Prostate gland (tissue), 1 donor: ENCODE measurements around the gene CCDC154.

Source experiments
- POLR2A ChIP-seq: fragments of 450-650 bp; IDR thresholded peaks from one replicate; pipeline ENCODE4 v1.6.1; 2016; ENCODE audit warnings: antibody characterized with exemption, mild to moderate bottlenecking
- POLR2AphosphoS5 ChIP-seq: sonication (generic); formaldehyde crosslinking; IDR thresholded peaks from one replicate; pipeline ENCODE4 v1.6.1; 2017; ENCODE audit warnings: antibody characterized with exemption

DNA sequence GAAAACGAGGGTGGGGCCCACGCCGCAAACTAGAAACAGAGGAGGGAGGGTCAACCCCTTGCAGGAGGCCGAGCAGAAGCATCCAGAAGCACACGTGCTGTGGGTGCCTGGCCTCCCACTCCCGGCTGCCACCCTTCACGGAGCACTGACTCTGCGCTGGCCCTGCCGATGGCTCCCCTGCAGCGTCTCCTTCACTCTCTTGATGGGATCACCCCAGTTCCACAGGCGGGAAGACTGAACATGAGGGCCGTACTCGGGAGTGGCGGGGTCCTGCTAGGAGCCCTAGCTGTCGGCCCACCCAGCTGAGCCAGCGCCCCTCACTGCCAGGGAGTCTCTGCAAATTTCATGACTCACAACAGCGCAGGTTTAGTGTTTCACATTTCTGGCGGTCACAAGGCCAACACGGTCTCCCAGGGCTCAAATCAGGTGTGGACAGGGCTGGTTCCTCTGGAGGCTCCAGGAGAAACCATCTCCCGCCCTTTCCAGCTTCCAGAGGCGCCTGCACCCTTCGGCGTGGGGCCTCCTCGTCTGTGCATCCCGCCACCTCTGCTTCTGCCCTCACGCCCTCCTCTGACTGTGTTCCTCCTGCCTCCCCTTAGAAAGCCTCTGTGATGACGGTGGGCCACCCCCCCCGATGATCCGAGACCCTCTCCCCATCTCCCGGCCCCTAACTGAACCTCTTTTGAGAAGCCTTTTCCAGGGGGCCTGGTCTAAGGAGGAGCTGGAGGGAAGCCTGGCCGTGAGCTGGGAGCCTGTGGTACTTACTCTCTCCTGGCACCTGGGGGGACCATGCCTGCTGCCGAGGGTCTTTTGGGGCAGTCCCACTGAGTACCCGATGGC, 42.4 kb upstream of the CCDC154 start:
- TF ChIP-seq POLR2A (no peak), POLR2AphosphoS5 (no peak)
